NCI-H128 (cell line): ENCODE measurements around the gene CPED1.
"Not testable (repeated sequence)": the region's sequence is repeated elsewhere in the genome, so short reads cannot be mapped to it uniquely, and the experiment has no call there.

Source experiments
- DNase-seq: peaks from one replicate; lab custom pipeline; 2025; ENCODE audit not compliant: unreplicated experiment; lab: John Stamatoyannopoulos, UW

The CPED1 gene

GRCh38 chr7:121016966-121017365 is 28.5 kb downstream of the CPED1 start:
- no peak for DNase-seq

- DNase-seq = no peak
These were observed 29.1 kb downstream of the CPED1 start for GRCh38 chr7:121017586-121017985.

GRCh38 chr7:121019018-121019417 is 30.5 kb downstream of the CPED1 start:
- no peak for DNase-seq

- DNase-seq = no peak
These were observed 31.9 kb downstream of the CPED1 start for GRCh38 chr7:121020249-121020988.

- DNase-seq = no peak
These were observed 32.8 kb downstream of the CPED1 start for GRCh38 chr7:121020989-121021969.

- no peak for DNase-seq
These were observed 34.7 kb downstream of the CPED1 start for GRCh38 chr7:121023194-121023593.

- no peak for DNase-seq
These were observed 35.4 kb downstream of the CPED1 start for GRCh38 chr7:121023683-121024511.

- DNase-seq = no peak
These were observed 36.1 kb downstream of the CPED1 start for GRCh38 chr7:121024611-121025010.

- DNase-seq = no peak
These were observed 37.6 kb downstream of the CPED1 start for GRCh38 chr7:121026159-121026558.

GRCh38 chr7:121026577-121027111 is 38.1 kb downstream of the CPED1 start:
- no peak for DNase-seq

GRCh38 chr7:121027761-121028669 is 39.5 kb downstream of the CPED1 start:
- no peak for DNase-seq

GRCh38 chr7:121029302-121029701 is 40.8 kb downstream of the CPED1 start:
- DNase-seq = no peak

GRCh38 chr7:121030308-121030707 is 41.8 kb downstream of the CPED1 start:
- DNase-seq = no peak

- no peak for DNase-seq
These were observed 44.3 kb downstream of the CPED1 start for GRCh38 chr7:121032645-121033460.

- DNase-seq = no peak
These were observed 46.4 kb downstream of the CPED1 start for GRCh38 chr7:121034929-121035328.

GRCh38 chr7:121036776-121037175 is 48.3 kb downstream of the CPED1 start:
- DNase-seq = not testable (repeated sequence)

GRCh38 chr7:121037329-121037728 is 48.8 kb downstream of the CPED1 start:
- not testable (repeated sequence) for DNase-seq

GRCh38 chr7:121037957-121038716 is 49.6 kb downstream of the CPED1 start:
- DNase-seq = no peak
